ENCODE results near the gene ABHD10.

The ABHD10 gene

DNA sequence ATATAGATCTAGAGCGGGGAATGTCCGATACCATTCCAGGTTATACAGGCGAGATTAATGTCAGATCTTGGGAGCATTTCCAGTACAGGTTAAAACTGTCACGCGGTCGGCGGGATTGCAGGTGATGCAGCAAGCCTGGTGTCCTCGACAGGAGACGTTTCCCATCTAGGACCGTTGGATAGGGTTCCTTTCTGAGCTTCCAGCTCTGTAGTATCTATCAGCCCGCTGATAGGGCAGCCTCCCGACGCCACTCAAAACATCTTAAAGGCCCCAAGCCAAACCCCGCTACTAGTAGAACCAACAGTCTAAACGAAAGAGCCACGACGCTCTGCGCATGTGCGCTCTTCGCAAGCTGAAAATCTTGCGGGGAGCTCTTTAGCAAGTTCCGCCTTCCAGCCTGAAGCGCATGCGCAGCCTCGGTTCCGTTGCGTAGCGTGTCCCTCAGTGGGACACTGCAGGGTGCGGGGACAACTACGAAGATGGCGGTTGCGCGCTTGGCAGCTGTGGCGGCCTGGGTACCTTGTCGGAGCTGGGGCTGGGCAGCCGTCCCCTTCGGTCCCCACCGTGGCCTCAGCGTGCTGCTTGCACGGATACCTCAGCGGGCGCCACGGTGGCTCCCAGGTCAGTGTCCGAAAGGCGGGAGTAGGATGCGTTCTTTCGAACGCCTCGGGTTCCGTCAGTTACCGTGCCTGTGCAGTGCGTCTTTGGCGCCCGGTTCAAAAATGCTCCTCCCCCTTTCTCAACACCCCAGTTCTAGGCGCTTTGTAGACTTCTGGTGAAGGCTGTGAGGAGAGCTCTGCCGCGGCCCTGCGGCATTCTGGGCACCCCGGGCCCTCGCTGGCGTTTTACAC is at the start of gene ABHD10:
TSS of gene ABHD10 (plus strand) at position 444 of the 851 bp plus-strand sequence. CDS start at position 480, 36 bp downstream.
- DNase-seq, result peak; percentile 95
- H3K27ac Mint-ChIP-seq, result peak within 1 kb of the TSS; percentile 95
- H3K36me3 Mint-ChIP-seq (ENCODE audit: low read depth), result peaks cover 49% of the 10 kb centered on the region
- peak within 1 kb of the TSS; percentile 94 for H3K4me3 Mint-ChIP-seq
- H3K27me3 Mint-ChIP-seq, result no peaks in the 10 kb centered on the region
- H3K4me1 Mint-ChIP-seq (ENCODE audit: low read depth), result peaks cover 41% of the 10 kb centered on the region
- no peaks in the 10 kb centered on the region for H3K9me3 Mint-ChIP-seq

- Mint-ChIP-seq H3K27ac (no peak overlapping the region), H3K4me1 (ENCODE audit: low read depth) (no peaks in the 10 kb centered on the region), H3K9me3 (no peaks in the 10 kb centered on the region), H3K4me3 (no peak overlapping the region), H3K36me3 (ENCODE audit: low read depth) (no peaks in the 10 kb centered on the region), H3K27me3 (peaks cover 3% of the 10 kb centered on the region)
- no peak for DNase-seq
Measured at GRCh38 chr3:111929484-111929883, 49.3 kb upstream of the ABHD10 start.

DNA sequence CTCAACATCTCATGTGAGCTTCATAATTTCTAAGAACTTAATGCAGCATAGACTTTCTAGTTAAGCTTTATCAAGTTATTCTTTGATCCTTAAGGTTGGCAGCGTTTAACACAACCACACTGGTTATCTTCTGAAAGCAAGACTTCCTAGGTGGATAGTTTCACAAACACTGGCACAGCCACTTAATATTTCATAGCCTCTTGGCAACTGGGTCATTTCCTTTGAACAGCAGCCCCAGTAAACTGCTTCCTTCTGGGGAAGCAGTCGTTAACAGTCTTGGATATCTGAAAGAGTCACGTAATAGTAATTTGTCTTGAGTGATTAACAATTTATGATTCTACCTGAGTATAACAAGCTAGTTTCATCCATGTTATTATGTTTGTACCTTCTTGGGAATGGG is 45.9 kb upstream of the ABHD10 start:
- no peak overlapping the region for H3K27ac Mint-ChIP-seq
- H3K36me3 Mint-ChIP-seq (ENCODE audit: low read depth), result no peaks in the 10 kb centered on the region
- no peaks in the 10 kb centered on the region for H3K9me3 Mint-ChIP-seq
- no peak for DNase-seq
- H3K27me3 Mint-ChIP-seq, result peaks cover 3% of the 10 kb centered on the region
- H3K4me3 Mint-ChIP-seq, result no peak overlapping the region
- H3K4me1 Mint-ChIP-seq (ENCODE audit: low read depth), result no peaks in the 10 kb centered on the region

DNA sequence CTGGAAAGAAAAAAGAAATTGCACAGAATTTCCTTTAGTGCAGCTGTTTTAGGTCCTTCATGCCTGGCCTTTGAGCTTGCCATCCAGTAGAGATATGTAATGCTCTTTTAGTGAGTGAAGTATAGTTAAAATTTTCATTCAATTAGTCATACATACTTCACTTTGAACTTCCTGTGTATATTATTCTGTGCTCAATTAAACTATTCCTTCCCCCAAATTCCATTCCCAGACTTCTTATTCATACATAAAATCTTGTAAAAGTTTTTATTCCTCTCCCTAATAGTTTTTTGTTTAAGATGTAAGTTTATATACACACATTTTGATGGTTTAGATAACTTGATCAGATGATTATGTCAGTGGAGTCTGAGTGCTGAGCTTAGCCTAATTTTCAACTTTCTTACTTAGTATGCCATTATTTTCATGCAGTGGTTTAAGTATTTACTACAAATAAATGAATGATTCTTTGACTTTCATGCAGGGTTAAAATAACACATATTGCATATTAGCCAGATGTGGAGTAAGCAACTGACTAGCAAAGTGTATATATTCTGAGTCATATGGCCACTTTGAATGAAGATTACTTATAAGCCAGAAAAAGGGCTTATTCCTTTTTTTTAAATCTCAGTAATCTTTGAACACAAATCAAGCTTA is 42.5 kb upstream of the ABHD10 start:
- Mint-ChIP-seq H3K4me3 (no peak overlapping the region), H3K27me3 (no peaks in the 10 kb centered on the region), H3K9me3 (no peaks in the 10 kb centered on the region), H3K4me1 (ENCODE audit: low read depth) (no peaks in the 10 kb centered on the region), H3K36me3 (ENCODE audit: low read depth) (peaks cover 2% of the 10 kb centered on the region), H3K27ac (no peak overlapping the region)
- no peak for DNase-seq

DNA sequence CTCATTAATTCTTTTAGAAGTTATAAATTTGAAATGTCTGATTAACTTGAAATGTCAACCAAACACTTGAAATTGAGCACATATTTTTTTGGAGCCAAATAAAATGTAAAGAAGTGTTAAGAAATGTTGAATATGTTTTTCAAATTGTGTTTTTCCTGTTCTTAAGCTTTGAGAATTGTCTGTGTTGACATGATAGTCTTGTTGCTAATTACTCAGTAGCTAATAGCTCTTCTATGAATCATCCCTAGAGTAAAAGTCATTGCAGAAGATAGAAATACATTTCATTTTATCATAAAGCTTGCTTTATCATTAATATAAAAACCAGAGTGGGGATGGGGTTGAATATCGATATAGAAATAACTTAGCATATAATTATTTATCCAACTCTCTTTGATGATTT is 41.9 kb upstream of the ABHD10 start:
- H3K9me3 Mint-ChIP-seq, result no peaks in the 10 kb centered on the region
- H3K4me1 Mint-ChIP-seq (ENCODE audit: low read depth), result no peaks in the 10 kb centered on the region
- H3K36me3 Mint-ChIP-seq (ENCODE audit: low read depth), result peaks cover 2% of the 10 kb centered on the region
- no peak overlapping the region for H3K4me3 Mint-ChIP-seq
- no peak for DNase-seq
- H3K27me3 Mint-ChIP-seq, result no peaks in the 10 kb centered on the region
- no peak overlapping the region for H3K27ac Mint-ChIP-seq

- H3K4me1 Mint-ChIP-seq (ENCODE audit: low read depth), result no peaks in the 10 kb centered on the region
- H3K4me3 Mint-ChIP-seq, result no peak overlapping the region
- H3K27ac Mint-ChIP-seq, result no peak overlapping the region
- no peak for DNase-seq
- H3K9me3 Mint-ChIP-seq, result no peaks in the 10 kb centered on the region
- H3K27me3 Mint-ChIP-seq, result no peaks in the 10 kb centered on the region
- H3K36me3 Mint-ChIP-seq (ENCODE audit: low read depth), result peaks cover 2% of the 10 kb centered on the region
Measured at GRCh38 chr3:111937871-111938270, 41.0 kb upstream of the ABHD10 start.

- Mint-ChIP-seq H3K4me3 (no peak overlapping the region), H3K9me3 (no peaks in the 10 kb centered on the region), H3K36me3 (ENCODE audit: low read depth) (peaks cover 2% of the 10 kb centered on the region), H3K27me3 (no peaks in the 10 kb centered on the region), H3K4me1 (ENCODE audit: low read depth) (no peaks in the 10 kb centered on the region), H3K27ac (no peak overlapping the region)
- no peak for DNase-seq
Measured at GRCh38 chr3:111939873-111940272, 39.0 kb upstream of the ABHD10 start.

DNA sequence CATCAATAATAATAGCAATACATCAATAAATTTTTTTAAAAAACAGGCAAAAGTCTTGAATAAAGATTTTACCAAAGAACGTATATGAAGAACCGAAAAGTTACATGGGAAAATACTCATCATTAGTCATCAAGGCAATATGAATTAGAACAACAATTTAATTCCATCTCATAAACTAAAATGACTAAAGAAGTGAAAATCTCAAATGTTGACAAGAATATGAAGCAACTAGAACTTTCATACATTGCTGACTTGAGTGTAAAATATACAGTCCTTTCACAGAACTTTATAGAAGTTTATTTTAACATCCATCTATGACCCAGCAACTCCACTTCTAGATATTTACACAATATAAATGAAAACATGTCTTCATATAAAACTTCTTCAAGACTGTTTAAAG is 35.3 kb upstream of the ABHD10 start:
- no peak for DNase-seq
- Mint-ChIP-seq H3K4me3 (no peak overlapping the region), H3K36me3 (ENCODE audit: low read depth) (peaks cover 2% of the 10 kb centered on the region), H3K4me1 (ENCODE audit: low read depth) (no peaks in the 10 kb centered on the region), H3K9me3 (no peaks in the 10 kb centered on the region), H3K27me3 (no peaks in the 10 kb centered on the region), H3K27ac (no peak overlapping the region)

DNA sequence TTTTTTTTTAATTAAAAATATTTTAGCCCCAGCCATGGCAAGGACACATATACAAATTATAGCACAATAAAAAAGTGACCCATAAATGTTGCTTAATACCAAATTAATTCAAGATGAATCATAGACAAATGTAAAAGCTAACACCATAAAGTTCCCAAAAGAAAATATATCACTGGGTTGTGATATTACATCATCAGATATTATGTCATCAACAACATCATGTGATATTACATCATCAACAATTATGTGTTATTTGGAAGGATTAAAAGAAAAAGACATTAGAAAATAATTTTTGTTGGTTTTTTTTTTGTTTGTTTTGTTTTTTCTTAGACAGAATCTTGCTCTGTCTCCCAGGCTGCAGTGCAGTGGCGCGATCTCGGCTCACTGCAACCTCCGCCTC is 34.5 kb upstream of the ABHD10 start:
- no peak overlapping the region for H3K4me3 Mint-ChIP-seq
- H3K9me3 Mint-ChIP-seq, result no peaks in the 10 kb centered on the region
- H3K36me3 Mint-ChIP-seq (ENCODE audit: low read depth), result peaks cover 2% of the 10 kb centered on the region
- no peak overlapping the region for H3K27ac Mint-ChIP-seq
- no peaks in the 10 kb centered on the region for H3K4me1 Mint-ChIP-seq (ENCODE audit: low read depth)
- H3K27me3 Mint-ChIP-seq, result no peaks in the 10 kb centered on the region
- DNase-seq, result no peak

GRCh38 chr3:111947231-111947630 is 31.6 kb upstream of the ABHD10 start:
- Mint-ChIP-seq H3K27me3 (no peaks in the 10 kb centered on the region), H3K27ac (no peak overlapping the region), H3K9me3 (no peaks in the 10 kb centered on the region), H3K36me3 (ENCODE audit: low read depth) (no peaks in the 10 kb centered on the region), H3K4me3 (no peak overlapping the region), H3K4me1 (ENCODE audit: low read depth) (no peaks in the 10 kb centered on the region)
- DNase-seq, result no peak

DNA sequence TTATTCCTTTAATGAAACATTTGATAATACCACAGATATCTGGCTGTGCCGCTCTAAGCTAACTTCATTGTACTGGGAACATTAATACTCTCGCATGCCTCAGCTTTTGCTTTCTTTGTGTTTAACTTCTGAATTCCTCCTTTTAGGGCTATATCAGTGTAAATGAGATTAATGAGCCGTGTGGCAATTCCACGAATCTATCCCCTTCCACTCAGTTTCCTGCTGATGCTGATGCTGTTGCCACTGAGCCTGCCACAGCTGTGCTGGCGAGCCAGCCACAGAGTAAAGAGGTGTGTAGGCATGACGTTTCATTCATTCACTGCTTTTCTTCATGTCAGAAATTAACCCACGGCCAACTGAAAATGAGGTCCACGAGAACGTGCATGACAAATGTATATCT is 30.0 kb upstream of the ABHD10 start:
- no peak overlapping the region for H3K27ac Mint-ChIP-seq
- H3K36me3 Mint-ChIP-seq (ENCODE audit: low read depth), result no peaks in the 10 kb centered on the region
- H3K27me3 Mint-ChIP-seq, result no peaks in the 10 kb centered on the region
- H3K4me3 Mint-ChIP-seq, result no peak overlapping the region
- no peak for DNase-seq
- no peaks in the 10 kb centered on the region for H3K4me1 Mint-ChIP-seq (ENCODE audit: low read depth)
- no peaks in the 10 kb centered on the region for H3K9me3 Mint-ChIP-seq

GRCh38 chr3:111949712-111950111 is 29.1 kb upstream of the ABHD10 start:
- Mint-ChIP-seq H3K27ac (no peak overlapping the region), H3K4me3 (no peak overlapping the region), H3K36me3 (ENCODE audit: low read depth) (no peaks in the 10 kb centered on the region), H3K4me1 (ENCODE audit: low read depth) (no peaks in the 10 kb centered on the region), H3K27me3 (no peaks in the 10 kb centered on the region), H3K9me3 (no peaks in the 10 kb centered on the region)
- DNase-seq, result no peak

DNA sequence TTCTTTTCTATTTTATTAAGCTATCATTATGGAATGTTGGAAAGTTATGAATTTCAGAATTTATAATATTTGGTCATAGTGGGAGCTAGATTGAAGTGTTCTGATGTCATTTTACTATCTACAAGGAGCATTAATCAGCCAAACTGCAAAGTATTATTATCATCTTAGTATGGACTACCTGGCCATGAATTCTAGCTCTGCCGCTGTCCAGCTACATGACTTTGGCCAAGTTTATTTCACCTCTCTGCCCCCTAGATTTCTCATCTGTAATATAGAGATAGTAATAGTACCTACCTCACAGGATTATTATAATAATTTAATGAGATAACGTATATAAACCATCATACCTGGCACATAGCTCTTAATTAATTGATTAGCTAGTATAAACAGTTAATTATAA is 27.8 kb upstream of the ABHD10 start:
- no peaks in the 10 kb centered on the region for H3K9me3 Mint-ChIP-seq
- H3K4me3 Mint-ChIP-seq, result no peak overlapping the region
- H3K27ac Mint-ChIP-seq, result no peak overlapping the region
- no peak for DNase-seq
- H3K36me3 Mint-ChIP-seq (ENCODE audit: low read depth), result no peaks in the 10 kb centered on the region
- H3K4me1 Mint-ChIP-seq (ENCODE audit: low read depth), result no peaks in the 10 kb centered on the region
- H3K27me3 Mint-ChIP-seq, result no peaks in the 10 kb centered on the region

GRCh38 chr3:111952086-111952485 is 26.7 kb upstream of the ABHD10 start:
- no peak overlapping the region for H3K27ac Mint-ChIP-seq
- H3K36me3 Mint-ChIP-seq (ENCODE audit: low read depth), result no peaks in the 10 kb centered on the region
- DNase-seq, result no peak
- H3K27me3 Mint-ChIP-seq, result no peaks in the 10 kb centered on the region
- H3K9me3 Mint-ChIP-seq, result no peaks in the 10 kb centered on the region
- H3K4me3 Mint-ChIP-seq, result no peak overlapping the region
- H3K4me1 Mint-ChIP-seq (ENCODE audit: low read depth), result no peaks in the 10 kb centered on the region

DNA sequence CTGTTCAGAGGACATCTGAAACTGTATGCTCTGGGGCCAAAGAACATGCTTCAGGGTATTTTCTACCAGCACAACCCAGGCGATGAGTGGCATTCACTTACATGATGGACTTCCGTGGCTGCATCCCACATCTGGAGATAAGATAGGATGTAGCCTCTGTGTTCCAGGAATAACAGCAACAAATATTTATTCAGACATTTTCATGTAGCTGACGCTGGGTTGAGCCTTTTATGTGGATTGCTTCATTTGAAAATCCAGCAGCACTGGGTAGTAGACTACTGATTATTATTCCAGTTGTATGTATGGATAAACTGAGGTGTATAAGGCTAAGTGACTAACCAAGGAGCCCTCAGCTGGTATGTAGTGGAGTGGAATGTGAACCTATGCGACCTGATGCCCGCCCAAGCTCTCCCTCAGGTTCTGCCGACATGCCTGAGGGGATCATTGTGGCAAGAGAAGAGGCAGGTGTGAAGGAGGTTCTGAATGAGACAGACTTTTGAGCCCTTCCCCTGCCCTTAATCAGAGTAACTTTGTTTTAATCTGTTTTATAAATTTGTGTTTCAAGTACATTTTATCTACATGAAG is 25.9 kb upstream of the ABHD10 start:
- no peaks in the 10 kb centered on the region for H3K36me3 Mint-ChIP-seq (ENCODE audit: low read depth)

More for the DNA sequence above, 25.9 kb upstream of the ABHD10 start:
- Mint-ChIP-seq H3K4me3 (no peak overlapping the region), H3K27me3 (no peaks in the 10 kb centered on the region), H3K9me3 (no peaks in the 10 kb centered on the region), H3K27ac (no peak overlapping the region), H3K4me1 (ENCODE audit: low read depth) (no peaks in the 10 kb centered on the region)
- no peak for DNase-seq

All from activated T-cell treated with anti-CD3 and anti-CD28 coated beads, Interleukin-2, amount 50 U/mL, for 24 hours (primary cell).